Endometrium (tissue), 2 donors: ENCODE data around the gene HMCN2.
"Not testable (repeated sequence)": the region's sequence is repeated elsewhere in the genome, so short reads cannot be mapped to it uniquely, and the experiment has no call there.

Experiments used
- FAIRE-seq: peaks from 2 replicates; lab custom pipeline; 2012; peaks lifted over from hg19 to GRCh38; lab: Jason Lieb, UNC
- donor health status: control.
- donor health status: control.

The HMCN2 gene

GRCh38 chr9:130333041-130333711, 67.6 kb downstream of the HMCN2 start:
- FAIRE-seq: no peak

- no peak for FAIRE-seq
These were observed 68.1 kb downstream of the HMCN2 start for GRCh38 chr9:130333712-130334062.

GRCh38 chr9:130334915-130335314, 69.4 kb downstream of the HMCN2 start:
- no peak for FAIRE-seq

GRCh38 chr9:130336027-130336610, 70.6 kb downstream of the HMCN2 start:
- FAIRE-seq: no peak

GRCh38 chr9:130336885-130337284, 71.3 kb downstream of the HMCN2 start:
- FAIRE-seq: no peak

GRCh38 chr9:130337318-130337717, 71.8 kb downstream of the HMCN2 start:
- no peak for FAIRE-seq

- FAIRE-seq: no peak
These were observed 72.3 kb downstream of the HMCN2 start for GRCh38 chr9:130337784-130338380.

GRCh38 chr9:130338891-130339290, 73.3 kb downstream of the HMCN2 start:
- FAIRE-seq: not testable (repeated sequence)

- no peak for FAIRE-seq
These were observed 73.7 kb downstream of the HMCN2 start for GRCh38 chr9:130339306-130339705.

GRCh38 chr9:130340011-130340410, 74.5 kb downstream of the HMCN2 start:
- no peak for FAIRE-seq

- not testable (repeated sequence) for FAIRE-seq
These were observed 75.0 kb downstream of the HMCN2 start for GRCh38 chr9:130340557-130340956.

GRCh38 chr9:130341128-130341527, 75.6 kb downstream of the HMCN2 start:
- no peak for FAIRE-seq

- no peak for FAIRE-seq
These were observed 76.5 kb downstream of the HMCN2 start for GRCh38 chr9:130341839-130342713.

GRCh38 chr9:130342714-130343085, 77.1 kb downstream of the HMCN2 start:
- no peak for FAIRE-seq

- no peak for FAIRE-seq
These were observed 77.9 kb downstream of the HMCN2 start for GRCh38 chr9:130343445-130343918.

GRCh38 chr9:130344366-130344765, 78.8 kb downstream of the HMCN2 start:
- FAIRE-seq: no peak

- FAIRE-seq: no peak
These were observed 79.7 kb downstream of the HMCN2 start for GRCh38 chr9:130345009-130345896.

GRCh38 chr9:130345897-130346385, 80.4 kb downstream of the HMCN2 start:
- FAIRE-seq: no peak

GRCh38 chr9:130346431-130346830, 80.9 kb downstream of the HMCN2 start:
- FAIRE-seq: no peak

GRCh38 chr9:130347036-130347435, 81.5 kb downstream of the HMCN2 start:
- no peak for FAIRE-seq

- no peak for FAIRE-seq
These were observed 82.4 kb downstream of the HMCN2 start for GRCh38 chr9:130347931-130348330.
